HG02943 (cell line): ENCODE data around the gene CCDC91.
"Not testable (repeated sequence)": the region's sequence is repeated elsewhere in the genome, so short reads cannot be mapped to it uniquely, and the experiment has no call there.

Experiments used
- ATAC-seq: cut with Tn5 transposase; IDR thresholded peaks from one replicate; pipeline ENCODE4 v1.9.1; 2021; ENCODE audit warnings: mild to moderate bottlenecking, low read depth, moderate library complexity; ENCODE audit not compliant: unreplicated experiment

CCDC91 gene

DNA sequence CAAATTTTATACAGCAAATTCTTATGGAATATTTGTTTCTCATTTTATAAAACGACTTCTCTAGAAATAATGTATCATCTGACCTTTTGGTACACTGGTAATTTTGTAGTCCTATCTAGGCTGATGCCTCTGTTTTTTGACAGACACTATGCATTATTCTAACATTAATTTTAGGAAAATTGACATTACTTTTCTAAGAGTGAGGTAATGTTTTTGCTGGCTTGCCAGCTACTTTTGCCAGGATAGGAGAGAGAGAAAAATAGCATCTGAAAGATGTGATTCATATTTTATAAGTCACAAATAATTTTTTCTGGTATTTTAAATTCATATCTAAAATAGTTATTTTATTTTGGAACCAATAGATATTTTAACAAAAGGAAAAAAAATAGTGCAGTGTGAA, 153.5 kb downstream of the CCDC91 start:
- ATAC-seq: no peak

GRCh38 chr12:28346567-28346966, 156.3 kb downstream of the CCDC91 start:
- no peak for ATAC-seq

- ATAC-seq: no peak
These were observed 158.9 kb downstream of the CCDC91 start for GRCh38 chr12:28349196-28349595.

DNA sequence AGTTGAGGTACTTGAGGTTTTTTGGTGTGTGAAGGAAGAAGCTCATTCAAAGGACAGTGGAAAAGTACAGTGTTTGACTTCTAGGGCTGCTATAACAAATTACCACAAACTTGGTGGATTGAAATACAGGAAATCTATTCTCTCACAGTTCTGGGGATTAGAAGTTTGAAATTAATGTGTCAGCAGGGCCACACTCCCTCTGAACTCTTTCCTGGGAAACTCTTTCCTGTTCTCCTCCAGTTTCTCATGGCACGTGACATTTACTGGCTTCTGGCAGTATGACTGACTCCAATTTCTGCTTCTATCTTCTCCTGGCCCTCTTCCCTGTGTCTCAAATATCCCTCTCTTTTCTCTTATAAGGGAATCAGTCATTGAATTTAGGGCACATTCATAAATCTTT, 160.2 kb downstream of the CCDC91 start:
- ATAC-seq: no peak

DNA sequence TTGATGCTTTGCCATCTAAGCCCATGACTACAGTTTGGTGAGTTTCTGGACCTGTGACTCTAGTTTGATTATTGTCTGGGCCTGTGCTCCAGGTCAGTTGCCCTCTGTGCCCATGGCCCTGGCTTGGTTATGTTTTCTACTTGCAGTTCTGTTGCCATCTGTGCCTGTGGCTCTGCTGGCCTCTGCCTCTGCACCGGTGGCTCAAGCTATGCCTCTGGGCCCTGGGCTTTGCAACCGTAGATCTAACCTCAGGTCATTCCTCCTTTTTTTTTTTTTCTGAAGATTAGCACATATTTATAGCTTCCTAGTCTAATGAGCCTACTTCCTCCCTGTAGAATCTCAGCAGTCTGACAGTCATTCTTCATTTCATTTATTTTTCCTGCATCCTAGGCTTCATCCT, 161.2 kb downstream of the CCDC91 start:
- ATAC-seq: no peak

- ATAC-seq: no peak
These were observed 164.9 kb downstream of the CCDC91 start for GRCh38 chr12:28355161-28355560.

GRCh38 chr12:28360253-28360652, 170.0 kb downstream of the CCDC91 start:
- ATAC-seq: no peak

- ATAC-seq: no peak
These were observed 177.1 kb downstream of the CCDC91 start for GRCh38 chr12:28367326-28367725.

DNA sequence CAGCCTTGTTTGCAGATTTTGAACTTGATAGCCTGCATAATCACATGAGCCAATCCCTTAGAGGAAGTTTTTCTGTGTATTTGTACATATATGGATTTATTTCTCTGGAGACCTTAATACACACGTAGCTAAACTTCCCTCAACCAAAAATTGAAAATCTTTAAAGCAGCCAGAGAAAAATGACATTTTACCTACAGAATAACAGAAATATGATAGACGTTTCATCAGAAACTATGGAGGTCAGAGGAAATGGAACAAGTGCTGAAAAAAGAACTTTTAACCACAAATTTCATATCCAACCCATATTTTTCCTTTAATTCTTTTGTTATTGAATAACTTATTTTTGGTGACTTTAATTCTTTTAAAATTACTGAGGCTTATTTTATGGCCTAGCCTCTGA, 177.7 kb downstream of the CCDC91 start:
- no peak for ATAC-seq

GRCh38 chr12:28369483-28369882, 179.2 kb downstream of the CCDC91 start:
- ATAC-seq: no peak

GRCh38 chr12:28374556-28374955, 184.3 kb downstream of the CCDC91 start:
- ATAC-seq: no peak

DNA sequence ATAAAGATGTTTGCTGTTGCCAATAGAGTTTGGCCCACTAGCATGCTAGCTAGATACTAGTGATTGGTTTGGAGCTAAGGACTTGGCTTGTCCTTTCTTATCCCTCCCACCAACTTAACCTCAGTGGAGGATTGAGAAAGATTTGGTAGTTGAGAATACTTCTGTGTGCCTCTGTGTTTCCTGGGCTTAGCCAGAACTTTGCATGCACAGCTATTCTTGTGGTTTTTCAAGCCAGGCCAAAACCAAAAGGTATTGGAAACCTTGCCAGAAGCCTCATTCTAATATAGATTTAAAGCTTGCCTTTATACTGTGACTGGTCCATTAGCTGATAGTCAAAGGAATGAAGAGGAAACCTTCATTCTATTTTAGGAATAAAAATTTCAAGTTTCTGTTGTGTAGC, 188.5 kb downstream of the CCDC91 start:
- ATAC-seq: no peak

DNA sequence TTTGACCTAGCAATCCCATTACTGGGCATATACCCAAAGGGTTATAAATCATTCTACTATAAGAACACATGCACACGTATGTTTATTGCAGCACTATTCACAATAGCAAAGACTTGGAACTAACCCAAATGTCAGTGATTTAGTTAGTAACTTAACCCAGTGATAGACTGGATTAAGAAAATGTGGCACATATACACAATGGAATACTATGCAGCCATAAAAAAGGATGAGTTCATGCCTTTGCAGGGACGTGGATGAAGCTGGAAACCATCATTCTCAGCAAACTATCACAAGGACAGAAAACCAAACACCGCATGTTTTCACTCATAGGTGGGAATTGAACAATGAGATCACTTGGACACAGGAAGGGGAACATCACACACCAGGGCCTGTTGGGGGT, 189.5 kb downstream of the CCDC91 start:
- not testable (repeated sequence) for ATAC-seq

DNA sequence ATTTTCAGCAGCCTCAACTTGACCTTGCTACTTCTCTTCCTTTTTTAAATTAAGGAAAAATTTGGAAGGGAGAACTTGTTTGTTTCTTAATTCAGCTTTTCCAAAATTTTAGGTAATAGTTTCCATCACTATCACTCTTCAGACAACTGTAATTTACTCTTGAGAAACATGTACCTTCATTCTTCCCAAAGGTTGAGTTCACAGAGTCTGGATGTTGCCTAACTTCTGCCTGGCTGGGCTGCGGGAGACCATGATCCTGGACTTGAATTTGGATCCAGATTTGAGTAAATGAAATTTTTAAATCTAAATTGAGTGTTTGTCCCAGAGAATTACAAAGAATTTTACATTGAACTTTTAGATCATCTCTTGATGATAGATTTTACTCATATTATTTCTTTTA, 193.1 kb downstream of the CCDC91 start:
- no peak for ATAC-seq

DNA sequence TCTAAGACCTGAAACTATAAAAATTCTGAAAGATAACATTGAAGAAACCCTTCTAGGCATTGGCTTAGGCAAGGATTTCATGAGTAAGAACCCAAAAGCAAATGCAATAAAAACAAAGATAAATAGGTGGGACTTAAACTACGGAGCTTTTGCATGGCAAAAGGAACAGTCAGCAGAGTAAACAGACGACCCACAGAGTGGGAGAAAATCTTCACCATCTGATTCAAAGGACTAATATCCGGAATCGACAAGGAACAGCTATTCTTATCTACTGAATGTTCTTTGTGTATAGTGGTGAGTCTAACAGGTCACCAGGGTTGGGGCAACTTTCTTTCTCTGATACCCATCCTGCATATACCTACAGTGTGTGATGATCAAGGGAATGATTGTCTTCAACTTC, 198.6 kb downstream of the CCDC91 start:
- ATAC-seq: no peak

DNA sequence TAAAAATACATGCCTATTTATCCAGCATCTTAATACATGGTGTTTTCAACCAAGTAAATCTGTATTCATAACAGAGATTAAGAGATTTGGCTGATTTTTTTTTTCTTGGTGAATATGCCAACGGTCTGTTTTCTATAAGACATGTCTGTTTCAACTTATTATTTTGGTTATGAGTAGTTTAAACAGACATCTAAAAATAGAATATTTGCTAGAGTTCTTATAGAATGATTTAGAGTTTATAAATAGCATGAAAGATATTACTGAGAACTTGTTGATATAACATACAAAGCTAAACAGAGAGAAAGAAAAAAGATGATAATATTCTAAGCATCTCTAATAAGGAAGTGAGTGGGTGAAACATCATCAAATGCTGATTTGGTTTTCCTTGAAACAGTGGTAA, 199.9 kb downstream of the CCDC91 start:
- ATAC-seq: no peak

GRCh38 chr12:28390761-28391385, 200.6 kb downstream of the CCDC91 start:
- ATAC-seq: no peak

GRCh38 chr12:28409892-28410291, 219.6 kb downstream of the CCDC91 start:
- ATAC-seq: no peak

DNA sequence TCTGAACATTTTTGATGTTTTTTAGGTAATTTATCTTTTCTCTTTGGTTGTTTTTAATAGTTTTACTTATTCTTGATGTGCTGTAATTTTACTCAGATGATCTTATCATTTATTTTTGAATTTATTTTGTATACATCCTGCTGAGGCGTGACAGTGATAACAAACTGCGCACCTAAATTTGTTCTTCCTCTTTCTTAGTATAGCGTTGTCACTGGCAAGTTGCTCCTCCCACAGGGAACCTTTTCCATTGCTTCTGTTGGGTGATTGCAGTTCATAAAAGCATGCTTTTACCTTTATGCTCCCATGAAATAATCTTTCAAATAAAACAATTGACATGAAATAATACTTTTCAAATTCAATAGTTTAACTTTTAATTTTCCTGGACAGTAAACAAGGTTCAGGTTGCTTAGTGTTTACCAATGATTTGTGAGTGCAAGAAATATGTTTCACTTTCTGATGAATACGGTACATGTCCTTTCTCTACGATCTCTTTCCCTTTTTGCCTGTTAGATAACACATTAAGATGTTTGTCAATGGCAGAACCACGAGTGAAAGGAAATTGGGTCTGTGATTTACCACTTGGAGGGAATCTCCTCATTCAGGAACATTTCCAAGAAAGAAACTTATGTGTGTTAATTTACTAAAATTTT, 223.3 kb downstream of the CCDC91 start:
- no peak for ATAC-seq

GRCh38 chr12:28415755-28416154, 225.5 kb downstream of the CCDC91 start:
- ATAC-seq: no peak

- ATAC-seq: no peak
These were observed 231.1 kb downstream of the CCDC91 start for GRCh38 chr12:28421374-28421773.

- no peak for ATAC-seq
These were observed 234.7 kb downstream of the CCDC91 start for GRCh38 chr12:28424965-28425364.

GRCh38 chr12:28425526-28425925, 235.3 kb downstream of the CCDC91 start:
- no peak for ATAC-seq
